Measurements from ENCODE around the gene MCRS1. TPM values are rescaled to one million over a fixed set of nuclear protein-coding genes. Genes with fewer than 3 reads are reported as not detected.
"Not testable (repeated sequence)": the region's sequence is repeated elsewhere in the genome, so short reads cannot be mapped to it uniquely, and the experiment has no call there.

Gene MCRS1
- total and polyA plus RNA-seq, 2 donors (not counting 3 experiments of a cell fraction or from before 2014, with no cell fraction given) = 71.1 to 99.3 TPM

- no peaks in the 10 kb centered on the region for H3K9me3 ChIP-seq (replicated peaks; ENCODE audit: control insufficient read depth, insufficient read depth, low read length)
- no peak overlapping the region for H3K4me2 ChIP-seq (ENCODE audit: insufficient read depth, low read length)
- H4K20me1 ChIP-seq (replicated peaks; ENCODE audit: control insufficient read depth, extremely low read depth, insufficient read depth, low read length) = no peaks in the 10 kb centered on the region
- H3K9ac ChIP-seq (replicated peaks; ENCODE audit: extremely low read depth, insufficient read depth, low read length) = no peak overlapping the region
- no peak for TF ChIP-seq FOS (IDR thresholded peaks at IDR 0.05; ENCODE audit: borderline replicate concordance, insufficient read depth, low read length)
- no peak for TF ChIP-seq MYC (IDR thresholded peaks at IDR 0.05; ENCODE audit: low read depth, low read length)
- no peak for TF ChIP-seq CTCF (IDR thresholded peaks at IDR 0.05; ENCODE audit: extremely low read depth in 1 of 2, insufficient read depth in 1 of 2, low read depth in 1 of 2, low read length in 2 of 2)
- TF ChIP-seq POLR2AphosphoS5 (IDR thresholded peaks at IDR 0.05; ENCODE audit: insufficient read depth, low read depth, low read length) = no peak
- TF ChIP-seq JUN (IDR thresholded peaks at IDR 0.05; ENCODE audit: borderline replicate concordance, insufficient read depth, insufficient read length, low read depth) = no peak
- TF ChIP-seq GATA2 (IDR thresholded peaks at IDR 0.05; ENCODE audit: insufficient read depth, insufficient read length, low read depth, low read length) = no peak
- TF ChIP-seq MAX (IDR thresholded peaks at IDR 0.05; ENCODE audit: insufficient read depth, insufficient read length) = no peak
- TF ChIP-seq EZH2 (IDR thresholded peaks at IDR 0.05; ENCODE audit: borderline replicate concordance, low read depth, low read length, severe bottlenecking) = no peak
- TF ChIP-seq POLR2A (IDR thresholded peaks at IDR 0.05; ENCODE audit: low read depth, low read length) = no peak
- no peaks in the 10 kb centered on the region for H3K9me1 ChIP-seq (replicated peaks; ENCODE audit: control insufficient read depth, extremely low read depth, insufficient read depth, low read length)
- no peak overlapping the region for H2AFZ ChIP-seq (ENCODE audit: low read depth, low read length)
- intact Hi-C loops (cut with micrococcal nuclease) = no loop called here
- no peaks in the 10 kb centered on the region for H3K4me1 ChIP-seq (ENCODE audit: control insufficient read depth, extremely low read depth, insufficient read depth, low read length)
- no peaks in the 10 kb centered on the region for H3K79me2 ChIP-seq (ENCODE audit: control insufficient read depth, insufficient read depth, low read length)
- no peak overlapping the region for H3K4me3 ChIP-seq (replicated peaks in 1 of 3; ENCODE audit: insufficient read depth in 1 of 3, low read depth in 1 of 3, low read length in 3 of 3)
- no TSS peak for BruUV-seq (replicated peaks)
- H3K27me3 ChIP-seq (ENCODE audit: control insufficient read depth in 2 of 2, insufficient read depth in 2 of 2, low read length in 2 of 2) = no peaks in the 10 kb centered on the region
- FAIRE-seq (no peak), DNase-seq (ENCODE audit: low read depth, low spot score) (no peak)
- dilution Hi-C loops (cut with MboI; ENCODE audit: extremely low pct_ligation_motif_present, low sequenced_read_pairs) = no loop called here
- ChIA-PET CTCF (interaction anchor here (0.6 to 1.9 kb wide), 4 partner anchors 14 to 261 kb away, joined by 3 to 8 read pairs (median 5); partner anchors contain the start of gene PRPF40B), POLR2A (no interaction called here)
- no peaks in the 10 kb centered on the region for H3K36me3 ChIP-seq (ENCODE audit: control insufficient read depth in 2 of 2, extremely low read depth in 1 of 2, insufficient read depth in 2 of 2, low read length in 2 of 2)
- H3K27ac ChIP-seq (ENCODE audit: insufficient read depth, low read depth, low read length) = no peak overlapping the region
Measured at GRCh38 chr12:49609059-49609874, 41.3 kb upstream of the MCRS1 start.

GRCh38 chr12:49605539-49605938 lies 37.6 kb upstream of the MCRS1 start, which contains the start of gene FAM186B:
Gene FAM186B (minus strand): TSS chr12:49605639. CDS start chr12:49605477, 162 bp downstream.
- H3K27ac ChIP-seq (ENCODE audit: insufficient read depth, low read depth, low read length); H3K4me1 ChIP-seq (ENCODE audit: control insufficient read depth, extremely low read depth, insufficient read depth, low read length); H3K79me2 ChIP-seq (ENCODE audit: control insufficient read depth, insufficient read depth, low read length); H3K9me3 ChIP-seq (replicated peaks; ENCODE audit: control insufficient read depth, insufficient read depth, low read length); intact Hi-C loops (cut with micrococcal nuclease); BruUV-seq (replicated peaks); H3K4me3 ChIP-seq (replicated peaks in 1 of 3; ENCODE audit: insufficient read depth in 1 of 3, low read depth in 1 of 3, low read length in 3 of 3); H2AFZ ChIP-seq (ENCODE audit: low read depth, low read length); FAIRE-seq; H3K4me2 ChIP-seq (ENCODE audit: insufficient read depth, low read length); dilution Hi-C loops (cut with MboI; ENCODE audit: extremely low pct_ligation_motif_present, low sequenced_read_pairs); H3K27me3 ChIP-seq (ENCODE audit: control insufficient read depth in 2 of 2, insufficient read depth in 2 of 2, low read length in 2 of 2); DNase-seq (ENCODE audit: low read depth, low spot score); H3K9me1 ChIP-seq (replicated peaks; ENCODE audit: control insufficient read depth, extremely low read depth, insufficient read depth, low read length); H4K20me1 ChIP-seq (replicated peaks; ENCODE audit: control insufficient read depth, extremely low read depth, insufficient read depth, low read length); POLR2A ChIA-PET; H3K36me3 ChIP-seq (ENCODE audit: control insufficient read depth in 2 of 2, extremely low read depth in 1 of 2, insufficient read depth in 2 of 2, low read length in 2 of 2); H3K9ac ChIP-seq (replicated peaks; ENCODE audit: extremely low read depth, insufficient read depth, low read length): not testable (repeated sequence)
- CTCF ChIA-PET = interaction anchor here (1.2 to 1.6 kb wide), 2 partner anchors 25 to 274 kb away, joined by 3 to 5 read pairs; no protein-coding TSS in a partner anchor
